Activated CD8-positive, alpha-beta memory T cell treated with anti-CD3 and anti-CD28 coated beads for 36 hours (primary cell): Measurements from ENCODE around the gene STIMATE. TPM values are rescaled to one million over a fixed set of nuclear protein-coding genes. Genes with fewer than 3 reads are reported as not detected.

ENCODE experiments used
- CTCF ChIA-PET: fragments of 350-600 bp; sonication (Branson Sonifier 250); formaldehyde crosslinking; loops from one replicate; lab custom pipeline; 2021; ENCODE audit warnings: antibody characterized with exemption; lab: Charles Lee
- POLR2A ChIA-PET: fragments of 350-600 bp; sonication (Branson Sonifier 250); formaldehyde crosslinking; loops from one replicate; lab custom pipeline; 2021; ENCODE audit warnings: antibody characterized with exemption; lab: Charles Lee
- total RNA-seq, 2 experiments: library from RNA; stranded (reverse); gene quantifications; one replicate each; pipeline ENCODE4 v1.2.3, GENCODE V29; 2021

Gene STIMATE
- total RNA-seq, 2 experiments from 2014 or later = 36.1 to 39.8 TPM

DNA sequence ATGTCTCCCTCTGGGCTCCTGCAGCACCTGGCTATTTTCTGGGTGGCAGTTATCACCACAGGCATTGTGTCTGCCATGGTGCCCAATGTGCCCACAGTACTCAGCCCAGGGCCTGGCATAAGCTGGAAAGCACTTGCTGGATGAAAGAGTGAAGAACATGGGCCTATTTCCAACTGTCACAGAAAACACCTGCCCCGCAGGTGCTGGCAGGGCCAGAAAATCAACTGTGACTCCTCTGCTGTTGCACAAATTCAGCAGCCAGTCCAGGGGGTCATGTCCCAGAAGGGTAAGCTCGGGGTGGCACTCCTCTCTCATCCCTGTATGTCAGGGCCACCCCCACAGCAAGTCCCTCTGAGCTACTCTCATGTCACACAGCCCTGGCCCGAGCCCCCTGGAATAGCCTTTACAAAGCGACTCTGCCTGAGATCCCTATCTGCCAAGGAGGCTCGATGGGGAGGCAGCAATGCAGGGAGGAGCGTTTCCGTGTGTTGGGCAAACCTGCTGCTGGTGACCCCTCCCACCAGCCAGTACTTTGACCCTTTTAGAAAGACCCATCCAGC, 85.8 kb downstream of the STIMATE start:
- ChIA-PET POLR2A (no interaction called here), CTCF (no interaction called here)

DNA sequence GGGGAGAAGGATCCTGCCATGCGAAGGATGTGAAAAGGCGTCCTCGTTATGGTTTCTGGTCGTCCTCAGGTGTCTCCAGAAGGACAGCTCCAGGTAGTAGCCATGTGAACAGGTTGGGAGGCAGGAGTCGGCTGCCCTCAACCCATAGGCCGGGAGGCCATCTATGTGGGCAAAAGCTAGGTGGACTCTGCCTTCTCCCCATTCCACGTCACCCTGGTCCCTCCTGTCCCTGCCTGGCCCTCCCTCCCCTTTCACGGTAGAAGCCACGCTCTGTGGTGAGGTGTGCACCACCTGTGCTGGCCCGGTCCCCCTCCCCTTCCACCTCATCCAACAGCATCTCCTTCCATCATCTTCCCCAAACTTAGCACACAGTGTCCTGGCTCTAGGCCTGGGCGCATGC, 86.4 kb downstream of the STIMATE start:
- ChIA-PET POLR2A (no interaction called here), CTCF (no interaction called here)

GRCh38 chr3:52809662-52810377, 87.5 kb downstream of the STIMATE start:
- ChIA-PET CTCF (interaction anchor here (1.2 kb wide), 1 partner anchor 9 kb away, joined by 3 read pairs; no protein-coding TSS in a partner anchor), POLR2A (no interaction called here)

DNA sequence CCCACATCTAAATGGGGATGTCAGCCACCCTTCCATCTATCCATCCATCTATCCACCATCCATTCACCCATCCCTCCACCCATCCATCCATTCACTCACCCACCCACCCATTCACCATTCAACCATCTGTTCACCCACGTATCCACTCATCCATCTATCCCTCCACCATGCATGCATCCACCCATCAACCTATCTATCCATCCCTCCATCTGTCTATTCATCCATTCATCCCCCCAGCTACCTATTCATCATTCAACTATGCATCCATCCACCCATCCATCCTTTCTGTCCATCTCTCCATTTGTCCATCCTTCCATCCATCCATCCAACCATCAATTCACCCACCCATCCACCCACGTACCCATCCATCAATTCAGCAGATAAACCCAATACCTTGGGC, 88.2 kb downstream of the STIMATE start:
- CTCF ChIA-PET = interaction anchor here (1.2 kb wide), 1 partner anchor 8 kb away, joined by 3 read pairs; no protein-coding TSS in a partner anchor
- POLR2A ChIA-PET = no interaction called here

DNA sequence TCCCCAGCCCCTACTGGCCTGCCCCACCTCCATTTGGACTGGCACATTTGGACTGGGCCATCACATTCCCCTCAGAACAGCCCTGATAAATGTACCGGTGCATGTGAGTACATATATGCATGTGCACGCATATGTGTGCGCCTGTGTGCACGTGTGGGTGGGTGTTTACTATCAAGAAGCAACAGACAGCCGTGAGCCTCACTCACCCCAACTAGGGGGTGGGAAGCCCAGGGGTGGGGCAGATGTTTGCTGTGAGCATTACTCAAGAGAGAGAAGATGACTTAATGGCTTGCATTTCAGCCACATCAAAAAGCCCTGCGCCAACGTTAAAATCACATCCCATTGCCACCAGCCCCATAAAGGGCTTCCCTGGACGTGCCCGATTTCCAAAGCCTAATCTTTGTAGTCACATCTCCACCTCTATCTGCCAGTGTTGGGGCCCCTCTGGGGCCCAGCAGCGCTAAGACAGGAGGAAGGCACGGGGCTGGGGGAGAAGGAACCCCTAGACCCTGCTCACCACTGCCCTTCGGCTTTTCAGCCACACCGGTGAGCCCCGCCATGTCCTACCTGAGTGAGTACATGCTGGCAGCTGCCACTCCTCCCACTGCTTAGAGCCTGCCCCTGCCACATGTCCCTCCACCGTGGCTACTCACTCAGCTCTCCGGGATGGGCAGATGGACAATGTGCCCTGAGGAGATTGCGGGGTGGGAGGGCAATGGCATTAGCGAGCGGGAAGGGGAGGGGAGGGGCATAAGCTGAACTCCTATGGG, 91.9 kb downstream of the STIMATE start:
- ChIA-PET CTCF (no interaction called here), POLR2A (no interaction called here)

DNA sequence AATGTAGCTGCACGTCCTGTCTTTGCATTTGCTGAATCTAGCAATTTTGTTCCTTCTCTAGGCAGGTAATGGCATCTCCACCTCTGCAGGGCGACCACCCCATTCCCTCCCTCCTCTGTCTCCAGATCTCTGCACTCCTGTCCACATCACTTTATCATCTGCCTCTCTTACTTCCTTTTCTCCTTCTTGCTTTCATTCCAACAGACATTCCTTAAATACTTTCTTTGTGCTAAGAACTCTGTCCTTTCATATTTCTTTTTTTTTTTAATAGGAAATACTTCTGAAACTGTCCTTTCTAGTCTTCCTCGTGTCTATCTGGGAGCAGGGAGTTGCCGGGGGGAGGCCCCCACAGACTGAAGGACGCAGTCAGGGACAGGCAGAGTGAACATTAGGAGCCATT, 95.5 kb downstream of the STIMATE start:
- POLR2A ChIA-PET = no interaction called here
- CTCF ChIA-PET = no interaction called here

DNA sequence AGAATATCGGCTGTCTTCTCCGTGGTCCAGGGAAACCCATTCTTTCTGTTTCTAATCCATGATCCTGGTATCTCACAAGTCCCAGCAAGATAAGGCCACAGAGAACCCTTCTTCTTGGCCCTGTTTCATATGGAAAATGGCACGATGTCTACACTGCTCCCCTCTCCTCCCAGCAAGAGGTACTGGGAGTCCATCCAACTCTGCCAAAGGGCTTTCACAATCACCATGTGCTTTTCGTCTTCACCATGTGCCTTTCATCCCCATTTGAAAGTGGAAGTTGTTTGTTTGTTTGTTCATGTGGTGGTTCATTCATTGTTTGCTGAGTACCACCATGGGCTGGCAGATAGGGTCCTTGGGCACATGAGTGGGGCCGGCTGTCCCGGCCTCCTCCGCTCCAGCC, 97.3 kb downstream of the STIMATE start:
- POLR2A ChIA-PET = no interaction called here
- CTCF ChIA-PET = no interaction called here

- POLR2A ChIA-PET = no interaction called here
- CTCF ChIA-PET = interaction anchor here (0.8 to 1.3 kb wide), 3 partner anchors 15 to 43 kb away, joined by 3 to 4 read pairs (median 3); partner anchors contain the start of gene NEK4
These were observed 98.3 kb downstream of the STIMATE start for GRCh38 chr3:52798978-52799476.

DNA sequence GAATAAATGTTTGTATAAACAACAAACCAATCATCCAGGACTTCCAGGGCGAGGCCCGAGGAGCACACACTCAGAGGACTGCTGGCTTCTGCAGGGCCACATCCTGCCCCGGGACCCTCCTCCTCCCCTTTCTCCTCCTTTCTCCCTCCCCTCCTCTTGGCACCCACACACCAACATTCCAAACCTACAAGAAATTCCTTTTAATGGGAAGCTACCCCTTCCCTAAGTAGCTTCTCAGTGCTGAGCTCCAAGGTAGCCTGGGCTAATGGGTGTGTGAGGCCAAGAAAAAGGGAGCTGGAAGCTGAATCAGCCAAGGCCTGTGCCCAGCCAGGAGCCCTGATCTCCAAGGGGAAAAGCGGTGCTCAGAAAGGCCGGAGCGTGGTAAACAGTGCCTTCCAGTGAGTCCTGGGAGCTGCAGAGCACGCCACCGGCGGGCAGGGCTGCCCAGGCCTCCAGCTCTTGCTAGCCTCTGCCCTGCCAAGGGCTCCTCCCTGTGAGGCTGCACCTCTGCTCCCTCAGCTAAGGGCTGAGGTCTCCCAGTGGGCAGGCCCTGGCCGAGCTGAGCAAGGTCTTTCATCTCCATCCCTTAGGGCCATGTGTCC, 98.9 kb downstream of the STIMATE start:
- ChIA-PET CTCF (interaction anchor here (0.5 to 1.3 kb wide), 4 partner anchors 15 to 43 kb away, joined by 3 to 4 read pairs (median 3); partner anchors contain the start of gene NEK4), POLR2A (no interaction called here)

- CTCF ChIA-PET = no interaction called here
- POLR2A ChIA-PET = no interaction called here
These were observed 100.9 kb downstream of the STIMATE start for GRCh38 chr3:52796411-52796810.

GRCh38 chr3:52795298-52795900, 101.9 kb downstream of the STIMATE start:
- ChIA-PET CTCF (no interaction called here), POLR2A (no interaction called here)

- POLR2A ChIA-PET = no interaction called here
- CTCF ChIA-PET = interaction anchor here (1.1 kb wide), 1 partner anchor 52 kb away, joined by 3 read pairs; no protein-coding TSS in a partner anchor
These were observed 102.7 kb downstream of the STIMATE start, which contains the start of gene ITIH3 for GRCh38 chr3:52794612-52795099. TSS of gene ITIH3 (plus strand) at chr3:52794796. CDS start at chr3:52794804, 8 bp downstream.

DNA sequence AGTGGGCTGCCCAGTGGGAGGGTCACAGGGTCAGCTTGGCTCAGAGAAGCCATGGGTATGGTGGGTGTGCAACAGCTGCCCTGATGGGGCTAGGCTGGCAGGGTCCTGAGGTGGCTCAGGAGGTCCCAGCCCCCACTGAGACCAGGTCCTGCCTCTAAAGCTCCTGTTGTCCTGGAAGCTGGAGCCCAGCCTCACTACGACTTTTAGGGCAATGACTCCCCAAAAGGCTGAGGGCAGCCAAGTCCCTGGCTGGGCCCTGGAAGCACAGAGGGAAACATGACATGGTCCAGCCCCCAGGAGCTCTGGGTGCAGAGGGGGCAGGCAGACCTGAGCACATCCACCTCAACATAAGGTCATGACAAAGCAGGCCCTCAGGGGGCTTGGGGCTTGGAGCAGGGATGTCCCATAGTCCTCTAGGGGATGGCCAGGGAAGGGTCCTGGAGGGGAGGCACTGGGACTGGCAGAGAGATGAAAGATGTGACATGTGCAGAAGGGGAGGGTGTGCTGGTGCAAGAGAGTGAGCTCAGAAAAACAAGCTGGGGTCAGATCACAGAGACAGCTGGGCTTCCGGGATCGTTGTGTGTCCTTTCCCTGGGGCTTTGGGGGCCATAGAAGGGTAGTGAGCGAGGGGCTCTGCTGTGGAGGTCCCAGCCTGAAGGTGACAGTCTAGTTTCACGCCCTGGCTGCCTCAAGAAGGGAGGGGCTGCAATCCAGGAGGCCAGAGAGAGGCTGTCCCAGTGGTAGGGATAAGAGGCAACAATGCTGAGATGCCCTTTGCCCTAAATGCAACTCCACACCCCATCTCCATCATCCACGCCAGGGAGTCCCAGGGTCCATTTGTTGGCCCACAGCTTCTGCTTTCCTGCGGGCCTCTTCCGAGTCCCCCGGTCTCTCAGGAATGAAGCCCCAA, 103.4 kb downstream of the STIMATE start:
- CTCF ChIA-PET = interaction anchor here (1.1 kb wide), 1 partner anchor 51 kb away, joined by 3 read pairs; no protein-coding TSS in a partner anchor
- POLR2A ChIA-PET = no interaction called here

DNA sequence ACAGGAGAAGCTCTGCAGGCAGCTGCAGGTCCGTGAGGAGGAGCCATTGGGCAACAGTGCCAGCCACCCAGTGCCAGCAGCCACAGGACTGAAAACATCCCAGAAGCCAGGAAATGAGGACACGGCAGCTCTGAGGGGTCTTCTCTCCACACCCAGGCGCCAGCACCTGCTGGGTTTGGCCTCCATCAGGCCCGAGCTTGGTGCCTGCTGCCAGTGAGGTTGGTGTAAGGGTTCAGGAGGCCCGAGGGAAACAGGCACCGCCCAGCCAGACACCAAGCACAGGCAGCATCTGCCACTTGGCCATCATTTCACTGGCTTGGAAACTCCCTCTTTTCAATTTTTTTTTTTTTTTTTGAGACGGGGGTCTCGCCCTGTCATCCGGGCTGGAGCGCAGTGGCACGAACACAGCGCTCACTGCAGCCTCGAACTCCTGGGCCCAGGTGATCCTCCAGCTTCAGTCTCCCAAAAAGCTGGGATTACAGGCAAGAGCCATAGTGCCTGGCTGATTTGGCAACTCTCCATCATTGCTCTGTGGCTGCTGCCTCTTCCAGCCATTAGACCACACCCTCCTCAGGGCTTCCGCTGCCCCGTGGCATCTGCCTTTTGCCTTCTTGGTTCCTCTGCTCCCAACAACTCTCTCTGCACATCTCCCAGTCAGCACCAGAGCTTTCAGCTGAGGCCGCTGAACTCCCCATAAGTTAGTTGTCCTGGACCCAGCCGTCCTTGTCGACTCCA, 104.2 kb downstream of the STIMATE start:
- ChIA-PET POLR2A (no interaction called here), CTCF (no interaction called here)

GRCh38 chr3:52792413-52792812, 104.9 kb downstream of the STIMATE start:
- CTCF ChIA-PET = interaction anchor here (0.8 kb wide), 1 partner anchor 280 kb away, joined by 3 read pairs; no protein-coding TSS in a partner anchor
- POLR2A ChIA-PET = no interaction called here

DNA sequence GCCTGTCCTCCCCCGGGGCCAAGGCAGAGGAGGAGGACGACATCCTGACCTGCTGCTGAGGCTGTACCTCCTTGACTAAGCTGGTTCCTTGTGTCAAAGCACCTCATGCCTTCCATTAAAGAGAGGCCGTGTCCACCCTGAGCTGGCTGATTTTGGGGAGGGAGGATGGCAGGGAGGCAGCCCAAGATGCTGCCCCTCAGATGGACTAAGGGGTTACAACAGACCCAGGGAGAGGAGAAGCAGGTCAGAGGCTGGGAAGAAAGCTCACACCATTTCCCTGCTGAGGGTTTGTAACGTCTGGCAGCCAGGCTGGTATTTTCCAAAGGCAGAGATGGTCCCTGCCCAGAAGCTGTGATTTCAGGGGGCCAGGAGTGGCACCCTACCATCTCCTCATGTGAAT, 105.4 kb downstream of the STIMATE start:
- ChIA-PET POLR2A (no interaction called here), CTCF (interaction anchor here (0.8 kb wide), 1 partner anchor 281 kb away, joined by 3 read pairs; no protein-coding TSS in a partner anchor)

DNA sequence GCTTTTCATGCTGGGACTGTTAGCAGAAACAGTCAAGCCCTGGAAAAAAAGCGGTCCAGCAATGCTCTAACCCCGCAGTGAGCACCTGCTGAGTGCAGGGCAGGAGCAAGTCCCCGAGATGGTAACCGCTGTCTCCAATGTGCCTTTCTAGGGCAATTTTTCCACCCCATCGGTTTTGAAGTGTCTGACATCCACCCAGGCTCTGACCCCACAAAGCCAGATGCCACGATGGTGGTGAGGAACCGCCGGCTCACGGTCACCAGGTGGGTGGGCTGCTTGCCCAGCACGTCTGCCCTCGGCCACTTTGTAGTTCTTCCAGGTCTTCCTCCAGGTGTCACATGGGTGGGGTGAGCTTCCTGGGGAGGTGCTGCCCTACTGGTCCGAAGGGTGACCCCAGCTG, 106.0 kb downstream of the STIMATE start:
- ChIA-PET POLR2A (no interaction called here), CTCF (no interaction called here)
